Measurements from ENCODE around the gene CHAT. TPM values are rescaled to one million over a fixed set of nuclear protein-coding genes. Genes with fewer than 3 reads are reported as not detected.

Gene CHAT
- total and polyA plus RNA-seq, 2 of the 13 experiments (the other 11 are each of a cell fraction or from before 2014, with no cell fraction given) = not detected

- Histone ChIP-seq H3K79me2 (ENCODE audit: insufficient read depth, low read length) (no peaks in the 10 kb centered on the region), H3K9me3 (ENCODE audit: low read length) (no peaks in the 10 kb centered on the region), H2AFZ (ENCODE audit: low read length) (no peak overlapping the region), H4K20me1 (ENCODE audit: insufficient read depth, low read length) (no peaks in the 10 kb centered on the region), H3K9ac (ENCODE audit: insufficient read depth, low read depth, low read length) (no peak overlapping the region), H3K4me2 (ENCODE audit: low read depth, low read length) (no peak overlapping the region), H3K27me3 (ENCODE audit: control insufficient read depth in 1 of 2, insufficient read depth in 2 of 2, low read length in 2 of 2) (peaks cover 0 to 13% of the 10 kb centered on the region in 2 experiments; a peak in 2 of 5 replicates), H3K4me3 (replicated peaks in 1 of 3; ENCODE audit: insufficient read depth in 1 of 3, low read depth in 2 of 3, low read length in 3 of 3) (no peak overlapping the region), H3K4me1 (ENCODE audit: insufficient read depth, low read length) (peaks cover 12% of the 10 kb centered on the region; the same call in 1 of the 2 replicates), H3K27ac (ENCODE audit: extremely low read length, insufficient read depth, low read length) (no peak overlapping the region), H3K36me3 (replicated peaks in 1 of 2; ENCODE audit: control insufficient read depth in 1 of 2, insufficient read depth in 2 of 2, low read length in 2 of 2) (no peaks in the 10 kb centered on the region)
- no peak for DNase-seq (ENCODE audit: low spot score)
- intact Hi-C loops (cut with micrococcal nuclease; ENCODE audit: unreplicated experiment) (loop anchor here (2.0 to 5.0 kb wide), 3 partner anchors 168 to 631 kb away; partner anchors contain the start of gene OGDHL), in situ Hi-C loops (cut with HindIII; ENCODE audit: extremely low pct_ligation_motif_present, low pct_unique_long_range_greater_than_20kb) (loop anchor here (10.0 to 25.0 kb wide), 2 partner anchors 171 to 618 kb away; partner anchors contain the start of gene OGDHL)
- no TSS peak for BruUV-seq (replicated peaks)
- TF ChIP-seq PHF5A (CRISPR knock-in tag; IDR thresholded peaks at IDR 0.05; ENCODE audit: low read depth, unreplicated experiment) = no peak
- no peak for TF ChIP-seq ZNF33A (CRISPR knock-in tag; IDR thresholded peaks at IDR 0.05; ENCODE audit: borderline replicate concordance)
- TF ChIP-seq FOXA3 (CRISPR knock-in tag; IDR thresholded peaks at IDR 0.05) = no peak
- TF ChIP-seq ZNF615 (CRISPR knock-in tag; IDR thresholded peaks at IDR 0.05; ENCODE audit: borderline replicate concordance) = no peak
- TF ChIP-seq ZNF326 (CRISPR knock-in tag; IDR thresholded peaks at IDR 0.05; ENCODE audit: borderline replicate concordance) = no peak
- TF ChIP-seq CCAR2 (optimal IDR thresholded peaks at IDR 0.05; ENCODE audit: low read depth, low read length) = no peak
- TF ChIP-seq ZNF24 (IDR thresholded peaks at IDR 0.05) = no peak
- no peak for TF ChIP-seq DBP (CRISPR knock-in tag; IDR thresholded peaks at IDR 0.05; ENCODE audit: not compliant biosample characterization)
- TF ChIP-seq BORCS8-MEF2B (CRISPR knock-in tag; IDR thresholded peaks at IDR 0.05) = no peak
- no peak for TF ChIP-seq ETS1 (CRISPR knock-in tag; IDR thresholded peaks at IDR 0.05)
- TF ChIP-seq ZNF30 (CRISPR knock-in tag; IDR thresholded peaks at IDR 0.05) = no peak
- no peak for TF ChIP-seq DDIT3 (CRISPR knock-in tag; IDR thresholded peaks at IDR 0.05)
- no peak for TF ChIP-seq ATF3 (CRISPR knock-in tag; IDR thresholded peaks at IDR 0.05)
- TF ChIP-seq ZNF510 (CRISPR knock-in tag; IDR thresholded peaks at IDR 0.05; ENCODE audit: low read depth) = no peak
- TF ChIP-seq ZNF12 (CRISPR knock-in tag; IDR thresholded peaks at IDR 0.05) = no peak
- ChIA-PET CTCF (ENCODE audit: low intra/inter-chr PET ratio, low total read pairs) (interaction anchor here (2.4 kb wide), 1 partner anchor 630 kb away, joined by 7 read pairs; no protein-coding TSS in a partner anchor), POLR2A (no interaction called here)
- 20% methylated on average over 3 of the region's 4 CpGs for WGBS (ENCODE audit: low lambda C conversion rate)
- FAIRE-seq = no peak
- no peak for ATAC-seq
Observed at GRCh38 chr10:49593998-49594397, 19.8 kb upstream of the CHAT start.

All from HepG2 (cell line).